Measurements from ENCODE around the gene NGF.

The NGF gene

GRCh38 chr1:115278211-115278610, 59.8 kb downstream of the NGF start:
- DNase-seq: no peak

GRCh38 chr1:115277276-115277675, 60.8 kb downstream of the NGF start:
- no peak for DNase-seq

GRCh38 chr1:115275216-115275615, 62.8 kb downstream of the NGF start:
- no peak for DNase-seq

GRCh38 chr1:115274467-115274866, 63.6 kb downstream of the NGF start:
- DNase-seq: no peak

- DNase-seq: no peak
Measured at GRCh38 chr1:115266729-115267421, 71.2 kb downstream of the NGF start.

- no peak for DNase-seq
Measured at GRCh38 chr1:115265099-115265498, 73.0 kb downstream of the NGF start.

- no peak for DNase-seq
Measured at GRCh38 chr1:115262886-115263285, 75.2 kb downstream of the NGF start.

- DNase-seq: no peak
Measured at GRCh38 chr1:115261496-115261895, 76.6 kb downstream of the NGF start.

GRCh38 chr1:115258302-115258866, 79.7 kb downstream of the NGF start:
- DNase-seq: no peak

- DNase-seq: no peak
Measured at GRCh38 chr1:115257591-115257990, 80.5 kb downstream of the NGF start.

GRCh38 chr1:115255154-115255553, 82.9 kb downstream of the NGF start:
- DNase-seq: no peak

- no peak for DNase-seq
Measured at GRCh38 chr1:115252585-115252984, 85.5 kb downstream of the NGF start.

GRCh38 chr1:115251856-115252255, 86.2 kb downstream of the NGF start:
- no peak for DNase-seq

- DNase-seq: no peak
Measured at GRCh38 chr1:115251340-115251748, 86.7 kb downstream of the NGF start.

- no peak for DNase-seq
Measured at GRCh38 chr1:115246526-115246925, 91.5 kb downstream of the NGF start.

- no peak for DNase-seq
Measured at GRCh38 chr1:115245227-115245626, 92.8 kb downstream of the NGF start.

- no peak for DNase-seq
Measured at GRCh38 chr1:115242543-115242942, 95.5 kb downstream of the NGF start.

- no peak for DNase-seq
Measured at GRCh38 chr1:115241309-115241708, 96.7 kb downstream of the NGF start.

GRCh38 chr1:115240297-115240696, 97.8 kb downstream of the NGF start:
- DNase-seq: no peak

GRCh38 chr1:115239426-115239825, 98.6 kb downstream of the NGF start:
- no peak for DNase-seq

GRCh38 chr1:115239148-115239422, 99.0 kb downstream of the NGF start:
- no peak for DNase-seq

GRCh38 chr1:115238336-115239147, 99.5 kb downstream of the NGF start:
- no peak for DNase-seq

GRCh38 chr1:115237507-115237906, 100.5 kb downstream of the NGF start:
- no peak for DNase-seq

- DNase-seq: no peak
Measured at GRCh38 chr1:115237023-115237422, 101.0 kb downstream of the NGF start.
